ENCODE results near the gene ZNF335.
"Not testable (repeated sequence)": the region's sequence is repeated elsewhere in the genome, so short reads cannot be mapped to it uniquely, and the experiment has no call there.

ZNF335 gene

DNA sequence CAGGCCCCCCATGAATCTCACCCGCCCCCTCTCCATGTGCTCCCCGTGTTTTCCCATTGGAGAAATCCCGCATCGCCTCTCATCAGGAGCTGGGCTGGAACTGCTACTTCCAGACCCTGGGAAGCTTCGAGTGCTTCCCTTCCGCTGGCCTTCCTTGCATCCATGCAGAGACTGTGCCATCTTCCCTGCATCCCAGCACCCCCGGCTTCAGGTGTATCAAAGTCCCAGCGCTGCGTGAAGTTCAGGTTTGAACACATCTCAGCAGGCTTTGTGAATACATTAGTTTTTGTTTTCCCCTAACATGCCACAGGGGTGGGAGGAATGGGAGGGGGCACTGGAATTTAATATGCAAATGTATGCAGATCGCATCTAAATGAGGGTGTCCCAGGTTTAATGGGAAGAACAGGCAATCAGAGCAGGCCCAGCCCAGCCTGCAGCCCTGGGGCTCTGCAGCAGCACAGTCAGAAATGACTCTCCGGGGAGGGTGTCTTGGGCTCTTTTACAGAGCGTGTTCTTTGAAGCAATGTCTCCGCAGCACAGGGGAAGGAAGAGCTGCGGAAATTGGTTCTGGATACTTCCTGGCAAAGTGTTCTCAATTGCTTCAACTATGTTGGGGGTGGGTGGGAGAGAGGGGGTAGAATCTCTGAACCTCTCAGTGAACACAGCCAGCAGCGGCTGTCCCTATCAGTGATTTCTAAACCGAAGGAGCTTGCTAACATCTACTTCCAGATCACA lies 28.4 kb upstream of the ZNF335 start:
- no peak for DNase-seq (ENCODE audit: low spot score)

DNA sequence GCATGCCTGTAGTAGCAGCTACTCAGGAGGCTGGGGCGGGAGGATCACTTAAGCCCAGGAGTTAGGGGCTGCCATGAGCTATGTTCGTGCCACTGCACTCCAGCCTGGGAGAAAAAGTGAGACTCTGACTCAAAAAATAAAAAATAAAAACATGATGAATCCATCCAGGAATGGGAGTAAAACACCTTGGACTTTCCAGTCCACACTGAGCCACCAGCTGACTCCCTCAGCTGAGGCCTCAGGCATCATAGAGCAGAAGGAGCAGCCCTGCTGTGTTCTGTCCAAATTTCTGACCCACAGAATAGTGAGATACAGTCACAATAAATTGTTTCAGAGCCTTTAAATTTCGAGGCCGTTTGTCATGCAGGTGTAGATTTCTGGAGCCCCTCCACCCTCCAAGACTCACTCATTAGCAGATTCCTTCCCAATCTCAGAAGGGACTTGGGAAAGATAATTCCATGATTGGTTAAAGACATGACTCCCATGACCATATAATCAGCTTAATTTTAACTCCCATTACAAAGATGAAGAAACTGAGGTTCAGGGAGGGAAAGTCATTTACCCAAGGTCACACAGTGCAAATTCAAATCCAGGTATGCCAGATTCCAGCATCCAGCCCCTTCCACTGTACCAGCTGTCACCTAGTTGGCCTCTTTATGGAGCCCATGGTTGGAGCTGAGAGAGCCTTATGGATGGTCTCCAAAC lies 27.7 kb upstream of the ZNF335 start:
- DNase-seq (ENCODE audit: low spot score), result no peak

DNA sequence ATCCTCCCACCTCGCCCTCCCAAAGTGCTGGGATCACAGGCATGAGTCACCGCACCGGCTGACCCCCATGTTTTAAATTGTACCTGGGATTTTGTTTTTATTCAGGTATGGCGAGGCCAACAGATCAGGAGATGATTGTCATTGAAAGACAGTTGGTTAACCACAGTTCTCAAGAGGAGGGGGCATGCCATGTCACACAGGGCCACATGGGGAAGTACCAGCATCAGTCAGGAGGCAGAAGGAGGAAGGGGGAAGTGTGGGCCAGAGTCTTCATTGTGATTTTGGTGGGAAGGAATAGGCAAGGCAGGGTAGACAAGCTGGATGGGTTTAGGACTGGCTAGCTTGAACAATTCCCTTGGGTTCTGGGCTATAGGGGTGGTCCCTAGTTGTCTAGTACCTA lies 26.8 kb upstream of the ZNF335 start:
- no peak for DNase-seq (ENCODE audit: low spot score)

DNA sequence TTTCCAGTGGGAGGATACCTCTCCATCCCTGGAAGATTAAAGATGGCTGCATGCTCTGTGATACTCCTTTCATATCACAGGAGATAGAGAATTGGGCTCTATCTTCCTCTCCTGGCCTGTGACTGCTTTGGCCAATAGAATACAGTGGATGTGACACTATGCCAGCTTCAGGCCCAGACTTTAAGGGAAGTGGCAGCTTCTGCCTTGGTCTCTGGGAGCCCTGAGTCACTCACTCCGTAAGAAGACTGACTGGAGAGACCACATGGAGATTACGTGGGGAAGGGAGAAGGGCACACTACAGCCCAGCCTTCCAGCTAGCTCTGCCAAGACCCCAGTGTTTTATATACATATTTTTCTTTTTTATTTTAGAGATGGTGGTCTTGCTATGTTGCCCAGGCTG lies 26.3 kb upstream of the ZNF335 start:
- DNase-seq (ENCODE audit: low spot score), result no peak

DNA sequence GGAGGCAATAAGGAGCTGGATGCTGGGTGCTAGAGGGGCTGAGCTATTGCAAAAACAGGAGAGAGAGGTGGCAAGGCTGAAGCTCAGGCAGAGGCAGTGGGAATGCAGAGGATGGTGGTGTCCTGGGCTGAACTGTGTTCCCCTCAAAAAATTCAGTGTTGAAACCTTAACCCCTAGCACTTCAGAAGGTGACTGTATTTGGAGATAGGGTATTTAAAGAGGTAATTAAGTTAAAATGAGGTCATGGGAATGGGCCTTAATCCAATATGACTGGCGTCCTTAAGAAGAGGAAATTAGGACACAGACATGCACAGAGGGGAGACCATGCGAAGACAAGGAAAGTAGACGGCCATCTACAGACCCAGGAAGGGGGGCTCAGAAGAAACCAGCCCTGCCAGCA lies 25.2 kb upstream of the ZNF335 start:
- DNase-seq (ENCODE audit: low spot score), result no peak

DNA sequence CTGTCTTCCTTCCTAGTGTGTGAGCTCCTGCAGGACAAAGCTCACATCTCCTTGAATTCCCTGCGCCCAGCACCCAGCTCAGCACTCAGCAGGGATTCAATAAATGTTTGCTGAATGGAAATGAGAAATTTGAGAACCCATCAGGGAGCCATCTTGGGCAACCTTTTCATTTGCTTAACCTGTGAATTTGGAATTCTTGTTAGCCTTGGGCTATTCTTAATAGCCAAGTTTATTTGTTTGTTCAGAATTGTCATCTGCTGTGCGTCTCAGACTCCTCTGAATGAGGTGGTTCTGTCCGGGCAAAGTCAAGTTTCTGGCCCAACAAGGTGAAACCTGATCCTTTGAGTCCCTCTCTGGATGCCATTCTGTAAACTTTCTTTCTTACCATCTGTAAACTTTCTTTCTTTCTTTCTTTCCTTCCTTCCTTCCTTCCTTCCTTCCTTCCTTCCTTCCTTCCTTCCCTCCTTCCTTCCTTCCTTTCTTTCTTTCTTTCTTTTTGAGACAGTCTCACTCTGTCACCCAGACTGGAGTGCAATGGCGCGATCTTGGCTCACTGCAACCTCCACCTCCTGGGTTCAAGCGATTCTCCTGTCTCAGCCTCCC lies 23.6 kb upstream of the ZNF335 start:
- DNase-seq (ENCODE audit: low spot score), result not testable (repeated sequence)

DNA sequence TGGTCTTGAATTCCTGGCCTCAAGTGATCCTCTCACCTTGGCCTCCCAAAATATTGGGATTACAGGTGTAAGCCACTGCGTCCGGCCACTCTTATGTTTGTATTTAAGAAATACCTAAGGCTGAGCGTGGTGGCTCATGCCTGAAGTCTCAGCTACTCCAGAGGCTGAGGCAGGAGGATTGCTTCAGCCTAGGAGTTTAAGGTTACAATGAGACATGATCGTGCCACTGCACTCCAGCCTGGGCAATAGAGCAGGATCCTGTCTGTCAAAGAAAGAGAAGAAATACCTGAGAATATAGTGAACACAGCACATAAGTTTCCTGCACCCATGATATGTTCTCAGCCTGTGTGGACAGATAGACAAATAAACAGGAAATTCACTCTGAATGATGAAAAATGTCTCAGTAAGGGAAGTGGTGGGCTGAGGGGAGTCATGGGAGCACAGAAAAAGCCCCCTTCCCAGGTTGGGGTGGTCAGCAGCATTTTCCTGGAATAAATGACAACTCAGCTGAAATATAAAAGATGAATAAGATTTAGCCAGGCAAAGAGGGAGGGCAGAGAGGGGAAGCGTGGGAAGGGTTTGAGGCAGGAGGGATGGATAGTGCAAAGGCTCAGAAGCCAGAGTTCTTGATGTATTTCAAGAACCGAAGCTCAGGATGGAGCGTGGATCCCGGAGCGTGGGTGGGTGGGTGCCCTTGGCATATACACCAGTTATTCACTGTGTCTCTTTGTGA lies 22.9 kb upstream of the ZNF335 start:
- no peak for DNase-seq (ENCODE audit: low spot score)

DNA sequence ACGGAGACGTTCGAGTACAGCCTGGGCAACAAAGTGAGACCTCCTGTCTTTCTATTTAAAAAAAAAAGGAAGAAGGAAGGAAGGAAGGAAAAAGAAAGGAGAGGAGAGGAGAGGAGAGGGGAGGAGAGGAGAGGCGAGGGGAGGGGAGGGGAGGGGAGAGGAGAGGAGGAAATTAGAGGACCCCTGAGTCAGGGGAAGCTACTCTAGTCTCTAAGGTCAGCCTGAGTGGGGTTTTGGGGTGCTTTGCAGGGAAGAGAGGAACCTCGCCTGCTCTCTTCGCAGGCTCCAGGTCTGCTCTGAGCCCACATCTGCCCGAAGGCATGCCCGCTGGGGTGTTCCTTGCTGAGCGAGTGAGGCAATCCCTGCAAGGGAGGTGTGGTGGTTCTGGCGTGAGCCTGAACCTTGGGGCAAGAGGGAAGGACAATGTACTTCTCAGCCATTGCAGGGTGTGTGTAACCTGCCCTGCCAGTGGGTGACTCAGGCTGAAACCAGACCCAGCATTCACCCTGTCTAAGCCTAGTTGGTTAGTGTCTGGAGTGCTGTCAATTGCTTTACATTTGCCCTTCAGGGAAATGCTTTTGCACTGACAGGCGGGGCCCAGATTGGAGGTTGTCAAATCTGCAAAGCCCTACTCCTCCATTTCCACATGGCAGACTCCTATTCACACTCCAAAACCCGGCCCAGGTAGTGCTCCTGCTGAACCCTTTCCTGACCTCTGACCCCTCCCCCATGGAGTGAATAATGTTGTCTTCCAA lies 21.4 kb upstream of the ZNF335 start:
- DNase-seq (ENCODE audit: low spot score), result no peak

DNA sequence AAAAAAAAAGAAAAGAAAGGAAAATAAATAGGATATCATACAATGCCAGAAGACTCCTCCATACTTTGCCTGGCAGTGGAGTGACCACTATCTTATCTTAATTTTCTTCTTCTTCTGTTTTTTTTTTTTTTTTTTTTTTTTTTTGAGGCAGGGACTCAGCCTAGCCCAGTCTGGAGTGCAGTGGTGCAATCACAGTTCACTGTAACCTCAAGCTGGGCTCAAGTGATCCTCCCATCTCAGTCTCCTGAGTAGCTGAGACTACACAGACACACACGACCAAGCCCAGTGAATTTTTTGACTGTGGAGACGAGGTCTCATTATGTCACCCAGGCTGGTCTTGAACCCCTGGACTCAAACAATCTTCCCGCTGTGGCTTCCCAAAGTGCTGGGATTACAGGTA lies 19.6 kb upstream of the ZNF335 start:
- DNase-seq (ENCODE audit: low spot score), result no peak

DNA sequence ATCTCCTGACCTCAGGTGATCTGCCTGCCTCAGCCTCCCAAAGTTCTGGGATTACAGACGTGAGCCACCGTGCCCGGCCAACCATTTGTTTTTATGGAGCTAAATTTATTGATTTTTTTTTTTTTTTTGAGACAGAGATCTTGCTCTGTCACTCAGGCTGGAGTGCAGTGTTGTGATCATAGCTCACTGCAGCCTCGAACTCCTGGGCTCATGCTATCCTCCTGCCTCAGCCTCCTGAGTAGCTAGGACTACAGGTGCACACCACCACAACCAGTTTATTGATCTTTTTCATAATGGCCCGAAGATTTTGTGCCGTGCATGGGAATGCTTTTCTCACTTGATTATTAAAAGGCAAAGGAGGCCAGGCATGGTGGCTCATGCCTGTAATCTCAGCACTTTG lies 16.8 kb upstream of the ZNF335 start:
- not testable (repeated sequence) for DNase-seq (ENCODE audit: low spot score)

DNA sequence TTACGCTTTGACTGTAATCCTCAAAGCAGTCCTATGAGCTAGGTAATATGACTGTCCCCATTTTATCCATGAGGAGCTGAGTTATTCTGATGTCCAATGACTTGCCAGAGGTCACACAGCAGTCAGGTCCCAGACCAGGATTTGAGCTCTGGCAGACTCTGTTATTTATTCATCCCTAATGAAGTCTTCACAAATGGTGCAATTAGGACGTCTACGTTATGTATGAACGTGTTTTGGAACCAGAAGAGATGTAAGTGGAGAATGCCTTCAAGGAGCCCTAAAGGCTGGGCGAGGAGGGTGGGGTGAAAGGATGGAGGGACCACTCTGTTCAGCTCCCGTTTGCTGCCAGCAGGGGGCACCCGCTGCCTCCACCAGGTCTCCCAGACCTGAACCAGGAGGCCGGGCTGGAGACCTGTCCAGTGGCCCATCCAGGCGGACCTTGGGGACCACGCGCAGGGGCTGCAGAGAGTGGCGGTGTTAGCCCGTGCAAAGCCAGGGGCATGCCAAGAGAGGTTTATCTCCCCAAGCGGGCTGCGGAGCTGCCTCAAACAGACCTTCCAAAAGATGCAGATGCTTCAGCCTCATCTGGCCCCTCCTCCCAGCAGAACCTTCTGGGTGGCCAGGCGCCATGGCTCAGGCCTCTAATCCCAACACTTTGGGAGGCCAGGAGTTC lies 15.2 kb upstream of the ZNF335 start:
- DNase-seq (ENCODE audit: low spot score), result peak; percentile 79

DNA sequence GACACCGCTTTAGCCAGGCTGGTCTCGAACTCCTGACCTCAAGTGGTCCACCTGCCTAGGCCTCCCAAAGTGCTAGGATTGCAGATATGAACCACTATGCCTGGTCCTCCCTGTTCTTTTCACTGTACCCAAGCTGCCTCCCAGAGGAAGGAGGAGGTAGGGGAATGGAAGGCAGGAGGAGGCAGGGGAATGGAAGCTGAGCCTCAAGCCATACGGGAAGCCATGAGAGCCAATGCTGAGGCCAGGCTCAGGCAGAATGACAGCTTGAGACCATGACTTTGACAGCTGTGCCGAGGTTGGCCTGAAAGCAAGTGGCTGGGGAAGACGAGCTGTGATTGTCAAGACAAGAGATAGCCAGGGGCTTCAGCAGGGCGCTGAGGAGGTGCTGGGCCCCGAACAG lies 13.6 kb upstream of the ZNF335 start:
- DNase-seq (ENCODE audit: low spot score), result peak; percentile 48

DNA sequence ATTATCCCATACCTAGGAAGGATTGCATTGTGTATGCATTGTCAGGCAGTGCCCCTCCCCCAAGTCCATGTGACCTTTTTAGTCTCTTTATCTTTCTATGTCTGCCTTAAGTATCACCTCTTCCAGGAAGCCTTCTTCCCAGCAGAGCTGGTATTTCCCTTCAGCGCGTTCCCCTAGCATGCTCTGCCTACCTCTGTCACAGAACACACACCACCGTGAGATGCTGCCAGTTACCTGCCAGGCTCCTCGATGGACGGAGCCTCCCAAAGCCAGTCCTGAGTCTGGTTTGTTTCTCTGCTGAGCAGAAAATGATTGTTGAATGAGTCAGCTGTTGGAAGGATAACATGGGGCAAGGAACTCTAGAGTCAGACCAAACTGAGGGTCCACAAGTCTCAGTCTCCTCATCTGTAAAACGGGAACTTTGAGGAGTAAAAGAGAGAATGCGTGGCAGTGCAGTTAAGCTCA lies 11.3 kb upstream of the ZNF335 start:
- no peak for DNase-seq (ENCODE audit: low spot score)

DNA sequence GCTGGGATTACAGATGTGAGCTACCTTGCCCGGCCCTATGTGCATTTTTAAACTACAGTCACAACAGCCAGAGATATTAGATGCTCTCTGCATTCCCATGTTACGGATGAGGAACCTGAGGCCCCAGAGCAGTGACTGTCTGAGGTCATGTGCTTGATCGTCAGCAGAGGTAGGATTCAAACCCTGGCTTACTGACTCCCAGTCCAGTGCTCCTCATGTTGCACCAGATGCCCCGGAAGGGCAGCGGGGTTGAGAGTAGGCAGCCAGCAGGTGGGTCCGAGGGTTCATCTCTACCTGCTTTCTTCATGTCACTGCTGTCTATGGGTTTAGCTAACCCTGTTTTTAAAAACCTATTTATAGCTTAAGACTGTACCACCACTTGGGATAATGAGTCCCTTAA lies 9.3 kb upstream of the ZNF335 start:
- no peak for DNase-seq (ENCODE audit: low spot score)

DNA sequence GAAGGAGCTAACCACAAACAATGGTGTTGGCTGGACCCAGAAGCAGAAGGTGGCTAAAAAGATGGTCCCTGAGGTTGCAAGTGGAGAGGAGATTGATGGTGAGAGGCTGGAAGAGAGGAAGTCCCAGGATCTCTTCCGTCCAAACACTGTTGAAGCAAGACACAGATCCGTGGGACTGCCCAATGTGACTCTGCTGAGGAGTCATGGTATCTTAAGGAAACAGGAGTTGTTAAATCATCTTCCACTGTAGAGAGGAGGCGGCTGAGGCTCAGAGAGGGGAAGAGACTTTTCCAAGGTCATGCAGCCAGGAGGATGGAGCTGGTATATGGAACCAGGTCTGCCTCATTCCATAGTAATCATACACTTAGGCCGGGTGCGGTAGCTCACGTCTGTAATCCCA lies 4.1 kb upstream of the ZNF335 start:
- DNase-seq (ENCODE audit: low spot score), result no peak

DNA sequence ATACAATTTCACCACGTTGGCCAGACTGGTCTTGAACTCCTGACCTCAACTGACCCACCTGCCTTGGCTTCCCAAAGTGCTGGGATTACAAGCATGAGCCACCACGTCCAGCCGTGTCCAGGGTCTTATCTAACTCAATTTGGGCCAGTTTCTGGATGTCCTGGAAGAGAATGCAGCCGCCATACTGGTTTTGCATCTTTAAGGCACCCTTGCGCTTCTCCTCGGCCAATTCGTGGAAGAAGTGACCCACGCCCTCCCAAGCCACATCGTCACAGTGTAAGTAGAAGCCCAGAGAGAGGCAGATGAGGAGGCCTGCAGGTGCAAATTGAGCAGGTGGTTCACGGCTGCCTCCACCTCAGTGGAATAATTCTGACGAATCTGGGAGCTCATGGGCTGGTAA lies 3.7 kb upstream of the ZNF335 start:
- no peak for DNase-seq (ENCODE audit: low spot score)

DNA sequence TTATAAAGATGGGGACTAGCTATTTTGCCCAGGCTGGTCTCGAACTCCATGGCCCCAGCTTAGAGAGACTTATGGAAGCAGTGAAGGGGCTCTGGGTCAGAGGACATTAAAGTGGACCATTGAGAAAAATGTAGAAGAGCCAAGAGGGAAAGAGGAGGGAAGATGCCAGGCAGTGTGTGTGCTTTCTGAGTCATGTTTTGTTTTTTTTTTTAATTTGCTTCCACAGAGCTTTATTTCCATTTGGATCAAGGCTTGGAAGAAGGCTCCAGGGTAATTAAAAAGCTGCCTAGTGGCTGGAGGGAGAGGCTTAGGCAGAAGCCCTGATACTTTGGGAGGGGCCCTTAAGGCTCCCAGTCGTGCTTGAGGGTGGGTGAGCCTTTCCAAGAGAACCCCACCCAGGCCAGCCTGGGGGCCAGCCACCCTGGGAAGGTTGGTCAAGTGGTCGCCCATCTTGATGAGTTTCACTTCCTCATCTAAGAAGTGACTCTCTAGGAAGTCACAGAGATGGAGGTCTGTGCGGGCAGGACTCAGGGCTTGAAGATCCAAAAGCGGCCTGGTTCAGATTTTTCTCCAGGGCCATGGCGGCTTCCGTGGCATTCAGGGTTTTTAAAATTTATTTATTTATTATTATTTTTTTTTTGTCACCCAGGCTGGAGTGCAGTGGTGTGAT lies 3.0 kb upstream of the ZNF335 start:
- no peak for DNase-seq (ENCODE audit: low spot score)

DNA sequence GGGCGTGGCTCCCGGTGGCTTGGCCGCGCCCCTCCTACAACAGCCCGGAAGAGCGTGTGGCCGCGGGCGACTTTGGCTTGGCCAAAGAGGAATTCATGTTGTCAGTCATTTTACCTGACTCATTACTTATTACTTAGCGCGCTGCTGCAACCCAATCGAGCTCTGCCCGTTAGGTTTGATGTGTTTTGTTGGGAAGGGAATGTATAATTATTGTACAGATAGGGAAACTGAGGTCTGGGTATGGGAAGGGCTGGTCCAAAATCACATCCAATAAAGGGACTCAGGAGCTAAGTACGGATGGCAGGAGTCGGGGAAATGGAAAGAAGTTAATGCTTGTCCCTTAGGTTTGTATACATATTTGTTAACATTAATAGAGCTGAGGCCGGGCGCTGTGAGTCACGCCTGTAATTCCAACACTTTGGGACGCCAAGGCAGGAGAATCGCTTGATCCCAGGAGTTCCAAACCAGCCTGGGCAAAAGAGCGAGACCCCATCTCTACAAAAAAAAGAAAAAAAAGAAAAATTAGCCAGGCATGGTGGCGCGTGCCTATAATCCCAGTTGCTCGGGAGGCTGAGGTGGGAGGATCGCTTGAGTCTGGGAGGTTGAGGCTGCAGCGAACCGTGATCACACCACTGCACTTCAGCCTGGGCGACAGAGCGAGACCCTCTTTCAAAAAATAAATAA lies 639 bp upstream of the ZNF335 start:
- no peak for DNase-seq (ENCODE audit: low spot score)

DNA sequence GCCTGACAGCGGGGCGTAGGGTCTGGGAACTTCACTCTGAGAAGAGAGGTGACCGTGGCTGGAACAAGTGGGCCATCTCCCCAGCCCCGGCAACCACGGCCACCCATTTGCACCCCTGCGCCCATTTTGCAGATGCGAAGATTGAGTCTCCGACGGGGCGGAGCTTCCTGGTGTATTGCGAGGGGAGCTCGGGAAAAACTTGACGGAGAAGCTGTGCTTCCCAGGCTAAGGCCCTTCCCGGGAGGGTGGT lies 653 bp downstream of the ZNF335 start:
- no peak for DNase-seq (ENCODE audit: low spot score)

DNA sequence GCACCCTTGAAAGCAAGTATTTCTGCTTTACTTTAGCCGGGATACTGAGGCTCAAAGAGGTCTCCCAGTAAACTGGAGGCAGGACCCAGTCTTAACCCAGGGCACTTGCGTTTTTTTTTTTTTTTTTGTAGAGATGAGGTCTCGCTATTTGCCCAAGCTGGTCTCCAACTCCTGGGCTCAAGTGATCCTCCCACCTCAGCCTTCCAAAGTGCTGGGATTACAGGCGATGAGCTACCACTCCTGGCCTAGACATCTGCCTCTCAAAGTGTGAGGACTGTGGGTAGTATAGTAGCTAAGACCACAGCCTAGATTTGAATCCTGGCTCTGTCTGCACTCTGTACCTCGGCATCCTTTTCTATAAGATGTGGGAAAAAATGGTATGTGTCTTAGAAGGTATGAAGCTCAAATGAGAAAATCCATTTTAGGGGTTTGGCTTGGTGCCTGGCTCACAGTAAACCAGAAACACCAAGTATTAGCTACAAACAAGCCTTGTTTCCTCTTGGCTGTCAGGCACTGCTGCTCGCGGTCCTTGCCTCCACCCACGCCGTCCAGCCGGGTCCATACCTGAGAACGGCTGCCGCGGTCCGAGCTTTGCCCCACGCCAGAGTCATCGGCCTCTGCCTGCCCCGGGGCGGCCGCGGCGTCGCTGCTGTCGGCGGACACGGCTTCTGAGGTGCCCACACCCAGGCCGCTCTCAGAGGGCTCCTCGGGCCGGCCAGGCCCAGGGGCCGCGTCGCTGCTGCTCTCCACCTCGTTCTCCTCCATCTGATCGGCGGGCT lies 1.2 kb downstream of the ZNF335 start:
- peak; percentile 43 for DNase-seq (ENCODE audit: low spot score)
